GM21367 (cell line): Measurements from ENCODE around the gene MAP3K3.
A peak's percentile ranks its signal among the peaks of the same experiment; 100 is the strongest.

ENCODE experiments used
- ATAC-seq: cut with Tn5 transposase; IDR thresholded peaks from one replicate; pipeline ENCODE4 v1.9.1; 2021; ENCODE audit not compliant: unreplicated experiment

The MAP3K3 gene

GRCh38 chr17:63693411-63694113 lies 71.3 kb downstream of the MAP3K3 start:
- ATAC-seq = no peak

GRCh38 chr17:63694229-63694949 lies 72.2 kb downstream of the MAP3K3 start:
- ATAC-seq = no peak

GRCh38 chr17:63694950-63695773 lies 72.9 kb downstream of the MAP3K3 start:
- ATAC-seq = no peak

- ATAC-seq = no peak
Measured at GRCh38 chr17:63695889-63696288, 73.7 kb downstream of the MAP3K3 start.

- no peak for ATAC-seq
Measured at GRCh38 chr17:63696381-63696961, 74.3 kb downstream of the MAP3K3 start.

- peak; percentile 16 for ATAC-seq
Measured at GRCh38 chr17:63697341-63698286, 75.4 kb downstream of the MAP3K3 start.

GRCh38 chr17:63698381-63698885 lies 76.2 kb downstream of the MAP3K3 start:
- ATAC-seq = no peak

GRCh38 chr17:63698886-63699637 lies 76.8 kb downstream of the MAP3K3 start:
- ATAC-seq = no peak

GRCh38 chr17:63699638-63700527 lies 77.7 kb downstream of the MAP3K3 start, which contains the start of gene LIMD2:
LIMD2 (minus strand) TSS chr17:63700125; CDS start chr17:63699298, 827 bp downstream.
- ATAC-seq = no peak

GRCh38 chr17:63700528-63701455 lies 78.6 kb downstream of the MAP3K3 start:
- ATAC-seq = no peak

- no peak for ATAC-seq
Measured at GRCh38 chr17:63701456-63701820, 79.2 kb downstream of the MAP3K3 start.

- ATAC-seq = no peak
Measured at GRCh38 chr17:63701868-63702720, 79.9 kb downstream of the MAP3K3 start.

- ATAC-seq = no peak
Measured at GRCh38 chr17:63702721-63703015, 80.5 kb downstream of the MAP3K3 start.

GRCh38 chr17:63703029-63703428 lies 80.8 kb downstream of the MAP3K3 start:
- no peak for ATAC-seq

- no peak for ATAC-seq
Measured at GRCh38 chr17:63703556-63704258, 81.5 kb downstream of the MAP3K3 start.

GRCh38 chr17:63704259-63704576 lies 82.0 kb downstream of the MAP3K3 start:
- no peak for ATAC-seq
